HG03066 (cell line): ENCODE measurements around the gene TSPAN9.

Experiments
- ATAC-seq: cut with Tn5 transposase; IDR thresholded peaks from one replicate; pipeline ENCODE4 v1.9.1; 2021; ENCODE audit warnings: low read depth; ENCODE audit not compliant: unreplicated experiment

Gene TSPAN9

GRCh38 chr12:3263282-3263681 is 186.1 kb downstream of the TSPAN9 start:
- no peak for ATAC-seq

GRCh38 chr12:3263939-3264922 is 187.1 kb downstream of the TSPAN9 start:
- no peak for ATAC-seq

- no peak for ATAC-seq
Measured at GRCh38 chr12:3265406-3265805, 188.2 kb downstream of the TSPAN9 start.

- no peak for ATAC-seq
Measured at GRCh38 chr12:3266638-3267037, 189.5 kb downstream of the TSPAN9 start.

- no peak for ATAC-seq
Measured at GRCh38 chr12:3267690-3268089, 190.5 kb downstream of the TSPAN9 start.

GRCh38 chr12:3269594-3269993 is 192.4 kb downstream of the TSPAN9 start:
- ATAC-seq: no peak

GRCh38 chr12:3271146-3271545 is 194.0 kb downstream of the TSPAN9 start:
- ATAC-seq: no peak

GRCh38 chr12:3271639-3272038 is 194.5 kb downstream of the TSPAN9 start:
- no peak for ATAC-seq

- ATAC-seq: no peak
Measured at GRCh38 chr12:3272958-3273357, 195.8 kb downstream of the TSPAN9 start.

- ATAC-seq: no peak
Measured at GRCh38 chr12:3273409-3273853, 196.3 kb downstream of the TSPAN9 start.

GRCh38 chr12:3274664-3275063 is 197.5 kb downstream of the TSPAN9 start:
- no peak for ATAC-seq

GRCh38 chr12:3275171-3276041 is 198.2 kb downstream of the TSPAN9 start:
- ATAC-seq: no peak

- no peak for ATAC-seq
Measured at GRCh38 chr12:3276226-3276625, 199.0 kb downstream of the TSPAN9 start.

GRCh38 chr12:3277306-3277943 is 200.2 kb downstream of the TSPAN9 start:
- no peak for ATAC-seq

- ATAC-seq: no peak
Measured at GRCh38 chr12:3278681-3279414, 201.7 kb downstream of the TSPAN9 start.

GRCh38 chr12:3279415-3279780 is 202.2 kb downstream of the TSPAN9 start:
- no peak for ATAC-seq

- no peak for ATAC-seq
Measured at GRCh38 chr12:3279832-3280231, 202.7 kb downstream of the TSPAN9 start.

- ATAC-seq: no peak
Measured at GRCh38 chr12:3280967-3281366, 203.8 kb downstream of the TSPAN9 start.

GRCh38 chr12:3281588-3282383 is 204.6 kb downstream of the TSPAN9 start:
- ATAC-seq: no peak

GRCh38 chr12:3282384-3282670 is 205.1 kb downstream of the TSPAN9 start:
- ATAC-seq: no peak
